HCT116 (cell line): ENCODE data around the gene ADAM10. TPM values are rescaled to one million over a fixed set of nuclear protein-coding genes. Genes with fewer than 3 reads are reported as not detected.

ENCODE experiments used
- ATAC-seq: fragments of 200-7000 bp; cut with Tn5 transposase; 2 replicates; pipeline ENCODE4 v1.9.1; 2020; ENCODE audit warnings: mild to moderate bottlenecking, moderate library complexity
- BruUV-seq: library from RNA; stranded (reverse); fragments of 400-500 nt; replicated peaks from 2 replicates; lab custom pipeline; 2021; lab: Mats Ljungman, UMichigan
- CTCF ChIA-PET: fragments of 300-600 bp; sonication (Branson Sonifier 250); formaldehyde crosslinking; loops from one replicate; lab custom pipeline; 2021; ENCODE audit warnings: antibody characterized with exemption; lab: Charles Lee
- POLR2A ChIA-PET: fragments of 300-600, 350-600 bp; sonication (Branson Sonifier 250); formaldehyde crosslinking; loops from one replicate; lab custom pipeline; 2021; ENCODE audit warnings: antibody characterized with exemption; lab: Charles Lee
- RAD21 ChIA-PET, 2 experiments: fragments of 300-600 bp; sonication (Branson Sonifier 250); formaldehyde crosslinking; loops; one replicate each; lab custom pipeline; 2023; ENCODE audit warnings: low total read pairs in 2 of 2; ENCODE audit not compliant: uncharacterized antibody in 2 of 2, unreplicated experiment in 2 of 2, low non-redundant PET in 1 of 2; lab: Charles Lee
- DNase-seq: peaks from one replicate; pipeline ENCODE4 v3.0.0-alpha.2; 2010; ENCODE audit warnings: low read depth, low spot score
- H2AFZ ChIP-seq: fragments of 200-600 bp; shearing (Covaris generic), sonication (generic); 2 replicates; pipeline ENCODE4 v1.6.1; 2017; ENCODE audit warnings: low read depth, mixed run types, mixed read lengths, antibody characterized with exemption, low read length; ENCODE audit not compliant: poor library complexity, severe bottlenecking
- H3K27ac ChIP-seq: 2 replicates; pipeline ENCODE4 v1.5.1; 2012; ENCODE audit warnings: low read depth, low read length
- H3K27me3 ChIP-seq: fragments of 200-600 bp; sonication (generic); 2 replicates; pipeline ENCODE4 v1.6.1; 2016; ENCODE audit warnings: mixed run types, low read length, mixed read lengths; ENCODE audit not compliant: insufficient read depth
- H3K36me3 ChIP-seq, 2 experiments: fragments of 200-500 bp in 1 of 2; fragments of 200-600 bp in 1 of 2; sonication (Bioruptor generic) in 1 of 2; sonication (generic) in 1 of 2; 2 replicates each; pipeline versions ENCODE4 v1.5.1 to v1.6.1; 2014 to 2016; ENCODE audit warnings: low read length in 2 of 2, inconsistent platforms in 1 of 2, mixed read lengths in 1 of 2, mixed run types in 1 of 2; ENCODE audit not compliant: insufficient read depth in 2 of 2, control insufficient read depth in 1 of 2
- H3K4me1 ChIP-seq, 2 experiments: fragments of 200-600 bp in 1 of 2; sonication (generic) in 1 of 2; 2 replicates each; pipeline versions ENCODE4 v1.5.1 to v1.6.1; 2012 to 2017; ENCODE audit warnings: low read length in 2 of 2, inconsistent platforms in 1 of 2, mild to moderate bottlenecking in 1 of 2, mixed read lengths in 1 of 2, mixed run types in 1 of 2, moderate library complexity in 1 of 2; ENCODE audit not compliant: insufficient read depth in 2 of 2, control insufficient read depth in 1 of 2
- H3K4me2 ChIP-seq: fragments of 200-600 bp; sonication (generic); 2 replicates; pipeline ENCODE4 v1.6.1; 2017; ENCODE audit warnings: mixed run types, low read length, mixed read lengths
- H3K4me3 ChIP-seq, 2 experiments: fragments of 200-600 bp in 1 of 2; sonication (generic) in 1 of 2; replicated peaks in 1 of 2; 2 replicates each; pipeline ENCODE4 v1.5.1; 2011 to 2016; ENCODE audit warnings: low read length in 2 of 2, control low read depth in 1 of 2, low read depth in 1 of 2, mild to moderate bottlenecking in 1 of 2, mixed read lengths in 1 of 2, mixed run types in 1 of 2
- H3K79me2 ChIP-seq: fragments of 200-600 bp; sonication (generic); 2 replicates; pipeline ENCODE4 v1.6.1; 2017; ENCODE audit warnings: mild to moderate bottlenecking, mixed run types, low read length, moderate library complexity, mixed read lengths; ENCODE audit not compliant: insufficient read depth
- H3K9ac ChIP-seq: fragments of 200-600 bp; sonication (generic); 2 replicates; pipeline ENCODE4 v1.6.1; 2016; ENCODE audit warnings: low read length, mixed read lengths
- H3K9me2 ChIP-seq: fragments of 200-600 bp; sonication (generic), shearing (Covaris generic); 2 replicates; pipeline ENCODE4 v1.6.1; 2017; ENCODE audit warnings: mixed run types, mild to moderate bottlenecking, moderate library complexity; ENCODE audit not compliant: insufficient read depth
- H3K9me3 ChIP-seq, 2 experiments: fragments of 200-500 bp in 1 of 2; fragments of 200-600 bp in 1 of 2; sonication (Bioruptor generic) in 1 of 2; sonication (generic) in 1 of 2; 2 replicates each; pipeline ENCODE4 v1.6.1; 2014 to 2017; ENCODE audit warnings: low read length in 2 of 2, mixed read lengths in 2 of 2, inconsistent platforms in 1 of 2, low read depth in 1 of 2, mild to moderate bottlenecking in 1 of 2, mixed run types in 1 of 2, moderate library complexity in 1 of 2; ENCODE audit not compliant: control insufficient read depth in 1 of 2, insufficient read depth in 1 of 2
- H4K20me1 ChIP-seq: fragments of 200-600 bp; sonication (generic), shearing (Covaris generic); 2 replicates; pipeline ENCODE4 v1.6.1; 2017; ENCODE audit warnings: mixed run types, mild to moderate bottlenecking, moderate library complexity; ENCODE audit not compliant: insufficient read depth
- ATF3 ChIP-seq: IDR thresholded peaks from 2 replicates; pipeline ENCODE4 v1.6.1; 2012
- CBX3 ChIP-seq: IDR thresholded peaks from 2 replicates; pipeline ENCODE4 v1.6.1; 2012; ENCODE audit warnings: low read depth
- CEBPB ChIP-seq: IDR thresholded peaks from 2 replicates; pipeline ENCODE4 v1.6.1; 2012; ENCODE audit warnings: low read depth
- EZH2 ChIP-seq: fragments of 200-600 bp; sonication (generic); IDR thresholded peaks from 2 replicates; pipeline ENCODE4 v1.6.1; 2017; ENCODE audit warnings: antibody characterized with exemption, mixed run types
- JUND ChIP-seq: IDR thresholded peaks from 2 replicates; pipeline ENCODE4 v1.6.1; 2012
- POLR2A ChIP-seq: IDR thresholded peaks from 2 replicates; pipeline ENCODE4 v1.7.0; 2011; ENCODE audit warnings: borderline replicate concordance; ENCODE audit not compliant: insufficient read depth, insufficient read length; ENCODE audit errors: extremely low read depth
- RAD21 ChIP-seq: IDR thresholded peaks from 2 replicates; pipeline ENCODE4 v1.6.1; 2012; ENCODE audit warnings: low read depth, mild to moderate bottlenecking
- REST ChIP-seq: IDR thresholded peaks from 2 replicates; pipeline ENCODE4 v1.6.1; 2012; ENCODE audit warnings: low read depth
- SIN3A ChIP-seq: IDR thresholded peaks from 2 replicates; pipeline ENCODE4 v1.6.1; 2012; ENCODE audit warnings: low read depth
- SRF ChIP-seq: IDR thresholded peaks from 2 replicates; pipeline ENCODE4 v1.6.1; 2012; ENCODE audit warnings: low read depth
- ZBTB33 ChIP-seq: IDR thresholded peaks from 2 replicates; pipeline ENCODE4 v1.6.1; 2011; ENCODE audit warnings: mild to moderate bottlenecking, low read length, moderate library complexity; ENCODE audit not compliant: insufficient replicate concordance; ENCODE audit errors: extremely low read depth
- ZFX ChIP-seq: fragments of 450-650 bp; IDR thresholded peaks from 2 replicates; pipeline ENCODE4 v1.6.1; 2017
- ZNF274 ChIP-seq: fragments of 200-500 bp; sonication (Bioruptor generic); IDR thresholded peaks from 2 replicates; pipeline ENCODE4 v1.6.1; 2014; ENCODE audit warnings: mild to moderate bottlenecking, low read depth, low read length, inconsistent platforms
- intact Hi-C: fragments of 100-400 bp; cut with micrococcal nuclease; formaldehyde crosslinking; loops from 2 replicates; pipeline ENCODE4 v1.10.0; 2022
- total RNA-seq: library from RNA; stranded (reverse); gene quantifications from one replicate; pipeline ENCODE4 v1.2.1, GENCODE V29; 2021; ENCODE audit not compliant: unreplicated experiment

The ADAM10 gene
- total RNA-seq, 1 experiment from 2014 or later: 158 TPM

GRCh38 chr15:58626378-58626777 is 123.1 kb downstream of the ADAM10 start:
- Histone ChIP-seq H3K4me3 (no peak overlapping the region), H3K36me3 (no peaks in the 10 kb centered on the region), H2AFZ (no peak overlapping the region), H3K4me2 (no peak overlapping the region), H3K9ac (no peak overlapping the region), H3K27me3 (no peaks in the 10 kb centered on the region), H3K4me1 (no peaks in the 10 kb centered on the region), H3K9me2 (no peaks in the 10 kb centered on the region), H4K20me1 (no peaks in the 10 kb centered on the region), H3K79me2 (no peaks in the 10 kb centered on the region), H3K9me3 (no peaks in the 10 kb centered on the region), H3K27ac (no peak overlapping the region)
- BruUV-seq: no TSS peak
- no peak for DNase-seq
- ChIA-PET POLR2A (no interaction called here), RAD21 (no interaction called here), CTCF (no interaction called here)
- intact Hi-C loops: no loop called here
- no peak for ATAC-seq
- TF ChIP-seq CEBPB (no peak), EZH2 (no peak), ATF3 (no peak), REST (no peak), RAD21 (no peak), POLR2A (no peak), JUND (no peak), ZNF274 (no peak)

- Histone ChIP-seq H3K79me2 (no peaks in the 10 kb centered on the region), H3K4me3 (no peak overlapping the region), H3K4me2 (no peak overlapping the region), H3K27me3 (no peaks in the 10 kb centered on the region), H3K9me2 (no peaks in the 10 kb centered on the region), H3K36me3 (no peaks in the 10 kb centered on the region), H3K9ac (no peak overlapping the region), H4K20me1 (no peaks in the 10 kb centered on the region), H3K27ac (no peak overlapping the region), H3K9me3 (no peaks in the 10 kb centered on the region), H2AFZ (no peak overlapping the region), H3K4me1 (no peaks in the 10 kb centered on the region)
- no peak for DNase-seq
- no peak for ATAC-seq
- intact Hi-C loops: no loop called here
- CTCF ChIA-PET: no interaction called here
- RAD21 ChIA-PET: no interaction called here
- BruUV-seq: no TSS peak
- POLR2A ChIA-PET: no interaction called here
- no peak for TF ChIP-seq JUND
- no peak for TF ChIP-seq CBX3
- TF ChIP-seq SRF: no peak
- TF ChIP-seq SIN3A: no peak
- no peak for TF ChIP-seq ZBTB33
- no peak for TF ChIP-seq CEBPB
- TF ChIP-seq ZFX: no peak
- TF ChIP-seq REST: no peak
Measured at GRCh38 chr15:58622877-58623276, 126.6 kb downstream of the ADAM10 start.
